K562 (cell line): Measurements from ENCODE around the gene WLS.

Experiments
- CBX2 ChIP-seq: fragments of 200-600 bp; sonication (generic); IDR thresholded peaks from one replicate; pipeline ENCODE4 v1.6.1; 2012; ENCODE audit warnings: mild to moderate bottlenecking, low read length, inconsistent platforms; ENCODE audit not compliant: insufficient read depth, poor library complexity, severe bottlenecking
- CBX5 ChIP-seq: IDR thresholded peaks from 2 replicates; pipeline ENCODE4 v1.6.1; 2014; ENCODE audit warnings: low read depth, borderline replicate concordance
- CTCF ChIP-seq, 3 experiments: IDR thresholded peaks in 2 of 3; conservative IDR thresholded peaks in 1 of 3; 2 replicates each; pipeline ENCODE4 v1.5.1; 2011 to 2012; ENCODE audit warnings: low read length in 3 of 3, mild to moderate bottlenecking in 3 of 3, control low read depth in 2 of 3, improper control_type of control experiment in 1 of 3, inconsistent platforms in 1 of 3, low read depth in 1 of 3, mixed read lengths in 1 of 3, moderate library complexity in 1 of 3; ENCODE audit not compliant: insufficient read depth in 2 of 3
- EP300 ChIP-seq: IDR thresholded peaks from 2 replicates; pipeline ENCODE4 v1.6.1; 2012; ENCODE audit warnings: low read length, improper control_type of control experiment
- MCM7 ChIP-seq, 2 experiments: fragments of 450-650 bp; IDR thresholded peaks; 2 replicates each; pipeline ENCODE4 v1.6.1; 2016 to 2018
- POLR2A ChIP-seq: fragments of 450-650 bp; conservative IDR thresholded peaks from 2 replicates; pipeline ENCODE4 v1.6.1; 2016
- SMC3 ChIP-seq: conservative IDR thresholded peaks from 2 replicates; pipeline ENCODE4 v1.6.1; 2011; ENCODE audit warnings: low read depth, low read length, improper control_type of control experiment; ENCODE audit not compliant: insufficient read depth
- SOX6 ChIP-seq: fragments of 450-650 bp; IDR thresholded peaks from 2 replicates; pipeline ENCODE4 v1.6.1; 2014; ENCODE audit warnings: mild to moderate bottlenecking
- SP2 ChIP-seq: IDR thresholded peaks from 2 replicates; pipeline ENCODE4 v1.6.1; 2011; ENCODE audit warnings: mild to moderate bottlenecking, low read depth, low read length, moderate library complexity; ENCODE audit not compliant: poor library complexity, severe bottlenecking; ENCODE audit errors: extremely low read depth
- ZNF586 ChIP-seq: fragments of 450-650 bp; formaldehyde crosslinking; conservative IDR thresholded peaks from 2 replicates; pipeline ENCODE4 v1.4.0; 2020; ENCODE audit warnings: mild to moderate bottlenecking, moderate library complexity
- ZNF780A ChIP-seq: fragments of 250-450 bp; sonication (Bioruptor Pico); IDR thresholded peaks from 2 replicates; pipeline ENCODE4 v1.5.0; 2021; ENCODE audit warnings: mild to moderate bottlenecking

- no peak for TF ChIP-seq SMC3
- no peak for TF ChIP-seq POLR2A
- no peak for TF ChIP-seq SOX6
- TF ChIP-seq CTCF (IDR thresholded peaks at IDR 0.05 in 2 of 3, conservative IDR thresholded peaks at IDR 0.05 in 1 of 3; ENCODE audit: insufficient read depth in 2 of 3, low read depth in 1 of 3, low read length in 3 of 3) = no peak
- no peak for TF ChIP-seq ZNF780A (CRISPR knock-in tag)
- no peak for TF ChIP-seq CBX2
- TF ChIP-seq SP2 = no peak
- TF ChIP-seq MCM7 (IDR thresholded peaks at IDR 0.05) = no peak
- no peak for TF ChIP-seq EP300
- TF ChIP-seq ZNF586 (CRISPR knock-in tag) = no peak
- TF ChIP-seq CBX5 = no peak
These were observed 66.0 kb downstream of the WLS start for GRCh38 chr1:68166348-68166747.
